ENCODE measurements around the gene EFCAB12.

DNA sequence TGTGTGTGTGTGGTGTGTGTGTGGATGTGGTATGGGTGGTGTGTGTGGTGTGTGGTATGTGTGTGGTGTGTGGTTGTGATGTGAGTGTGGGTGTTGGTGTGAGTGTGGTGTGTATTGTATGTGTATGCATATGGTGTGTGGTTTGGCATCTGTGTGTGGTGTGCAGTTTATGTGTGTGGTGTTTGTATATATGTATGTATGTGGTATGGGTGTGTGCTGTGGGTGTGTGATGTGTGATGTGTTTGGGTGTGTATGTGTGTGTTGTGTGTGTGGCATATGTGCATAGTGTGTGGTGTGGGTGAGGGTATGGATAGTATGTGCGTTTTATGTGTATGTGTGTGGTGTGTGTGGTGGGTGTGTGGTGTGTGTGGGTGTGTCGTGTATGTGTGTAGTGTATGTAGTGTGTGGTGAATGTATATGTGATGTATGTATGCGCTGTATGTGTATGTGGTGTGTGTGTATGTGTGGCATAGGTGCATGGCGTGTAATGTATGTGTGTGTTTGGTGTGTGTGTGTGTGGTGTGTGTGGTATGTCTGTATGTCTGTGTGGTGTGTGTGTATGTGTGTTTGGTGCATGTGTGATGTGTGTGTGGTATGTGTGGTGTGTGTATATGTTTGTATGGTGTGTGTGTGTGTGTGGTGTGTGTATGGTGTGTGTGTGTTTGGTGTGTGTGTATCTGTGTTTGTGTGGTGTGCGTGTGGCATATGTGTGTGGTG lies 58.0 kb downstream of the EFCAB12 start:
- TF ChIP-seq POLR2AphosphoS5 (IDR thresholded peaks at IDR 0.05; ENCODE audit: low read depth, low read length), result no peak
- no peak for TF ChIP-seq CTCF (IDR thresholded peaks at IDR 0.05)
- TF ChIP-seq, protein P1, sequence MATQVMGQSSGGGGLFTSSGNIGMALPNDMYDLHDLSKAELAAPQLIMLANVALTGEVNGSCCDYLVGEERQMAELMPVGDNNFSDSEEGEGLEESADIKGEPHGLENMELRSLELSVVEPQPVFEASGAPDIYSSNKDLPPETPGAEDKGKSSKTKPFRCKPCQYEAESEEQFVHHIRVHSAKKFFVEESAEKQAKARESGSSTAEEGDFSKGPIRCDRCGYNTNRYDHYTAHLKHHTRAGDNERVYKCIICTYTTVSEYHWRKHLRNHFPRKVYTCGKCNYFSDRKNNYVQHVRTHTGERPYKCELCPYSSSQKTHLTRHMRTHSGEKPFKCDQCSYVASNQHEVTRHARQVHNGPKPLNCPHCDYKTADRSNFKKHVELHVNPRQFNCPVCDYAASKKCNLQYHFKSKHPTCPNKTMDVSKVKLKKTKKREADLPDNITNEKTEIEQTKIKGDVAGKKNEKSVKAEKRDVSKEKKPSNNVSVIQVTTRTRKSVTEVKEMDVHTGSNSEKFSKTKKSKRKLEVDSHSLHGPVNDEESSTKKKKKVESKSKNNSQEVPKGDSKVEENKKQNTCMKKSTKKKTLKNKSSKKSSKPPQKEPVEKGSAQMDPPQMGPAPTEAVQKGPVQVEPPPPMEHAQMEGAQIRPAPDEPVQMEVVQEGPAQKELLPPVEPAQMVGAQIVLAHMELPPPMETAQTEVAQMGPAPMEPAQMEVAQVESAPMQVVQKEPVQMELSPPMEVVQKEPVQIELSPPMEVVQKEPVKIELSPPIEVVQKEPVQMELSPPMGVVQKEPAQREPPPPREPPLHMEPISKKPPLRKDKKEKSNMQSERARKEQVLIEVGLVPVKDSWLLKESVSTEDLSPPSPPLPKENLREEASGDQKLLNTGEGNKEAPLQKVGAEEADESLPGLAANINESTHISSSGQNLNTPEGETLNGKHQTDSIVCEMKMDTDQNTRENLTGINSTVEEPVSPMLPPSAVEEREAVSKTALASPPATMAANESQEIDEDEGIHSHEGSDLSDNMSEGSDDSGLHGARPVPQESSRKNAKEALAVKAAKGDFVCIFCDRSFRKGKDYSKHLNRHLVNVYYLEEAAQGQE (IDR thresholded peaks at IDR 0.05; ENCODE audit: insufficient read depth in 1 of 2, low read depth in 2 of 2, low read length in 1 of 2), result no peak
- TF ChIP-seq SIN3A (IDR thresholded peaks at IDR 0.05; ENCODE audit: borderline replicate concordance, insufficient read depth, low read depth, low read length), result no peak
- TF ChIP-seq TCF7L2 (IDR thresholded peaks at IDR 0.05; ENCODE audit: low read depth, low read length), result no peak

Data from Panc1 (cell line).